H9 (cell line): ENCODE measurements around the gene NTRK3. TPM values are rescaled to one million over a fixed set of nuclear protein-coding genes. Genes with fewer than 3 reads are reported as not detected.

ENCODE experiments used
- DNase-seq: peaks from one replicate; pipeline ENCODE4 v3.0.0-alpha.2; 2017
- H2AFZ ChIP-seq: one replicate; pipeline ENCODE4 v1.6.1; 2013; ENCODE audit warnings: mild to moderate bottlenecking, low read length, control low read depth, moderate library complexity
- H2AK5ac ChIP-seq: 2 replicates; pipeline ENCODE4 v1.6.1; 2013; ENCODE audit warnings: low read length, control low read depth, mixed read lengths; ENCODE audit not compliant: insufficient read length
- H2BK120ac ChIP-seq: one replicate; pipeline ENCODE4 v1.6.1; 2013; ENCODE audit warnings: low read depth, mild to moderate bottlenecking, low read length, control low read depth, inconsistent platforms; ENCODE audit not compliant: poor library complexity, severe bottlenecking
- H2BK12ac ChIP-seq: 2 replicates; pipeline ENCODE4 v1.6.1; 2013; ENCODE audit warnings: low read length, control low read depth, mixed read lengths, low read depth; ENCODE audit not compliant: insufficient read length
- H2BK15ac ChIP-seq: 2 replicates; pipeline ENCODE4 v1.6.1; 2013; ENCODE audit warnings: low read depth, low read length, control low read depth
- H2BK20ac ChIP-seq: one replicate; pipeline ENCODE4 v1.6.1; 2013; ENCODE audit warnings: low read depth, mild to moderate bottlenecking, low read length, control low read depth, inconsistent platforms; ENCODE audit not compliant: poor library complexity, severe bottlenecking
- H2BK5ac ChIP-seq: 2 replicates; pipeline ENCODE4 v1.6.1; 2013; ENCODE audit warnings: low read length, control low read depth, mixed read lengths; ENCODE audit not compliant: insufficient read length
- H3K14ac ChIP-seq: 2 replicates; pipeline ENCODE4 v1.6.1; 2013; ENCODE audit warnings: low read length, control low read depth; ENCODE audit not compliant: insufficient read depth
- H3K18ac ChIP-seq: 2 replicates; pipeline ENCODE4 v1.6.1; 2013; ENCODE audit warnings: low read depth, mild to moderate bottlenecking, mixed read lengths, low read length, control low read depth; ENCODE audit not compliant: insufficient read length
- H3K23ac ChIP-seq: 2 replicates; pipeline ENCODE4 v1.6.1; 2013; ENCODE audit warnings: low read length, control low read depth, mixed read lengths, low read depth; ENCODE audit not compliant: insufficient read length
- H3K23me2 ChIP-seq: 2 replicates; pipeline ENCODE4 v1.6.1; 2013; ENCODE audit warnings: low read depth, mild to moderate bottlenecking, mixed read lengths, low read length, control low read depth; ENCODE audit not compliant: insufficient read length, poor library complexity, severe bottlenecking
- H3K27ac ChIP-seq: 2 replicates; pipeline ENCODE4 v1.5.1; 2013; ENCODE audit warnings: low read length, control low read depth, mixed read lengths, low read depth; ENCODE audit not compliant: insufficient read length
- H3K27me3 ChIP-seq: 2 replicates; pipeline ENCODE4 v1.6.1; 2013; ENCODE audit warnings: low read length, control low read depth, inconsistent platforms; ENCODE audit not compliant: insufficient read depth
- H3K4ac ChIP-seq: 2 replicates; pipeline ENCODE4 v1.6.1; 2013; ENCODE audit warnings: low read depth, mild to moderate bottlenecking, control low read depth, inconsistent platforms, low read length, moderate library complexity
- H3K4me1 ChIP-seq: 2 replicates; pipeline ENCODE4 v1.6.1; 2013; ENCODE audit warnings: low read length, control low read depth, inconsistent platforms; ENCODE audit not compliant: insufficient read depth
- H3K4me2 ChIP-seq: 2 replicates; pipeline ENCODE4 v1.6.1; 2013; ENCODE audit warnings: low read length, control low read depth, mixed read lengths; ENCODE audit not compliant: insufficient read length, insufficient read depth
- H3K56ac ChIP-seq: 2 replicates; pipeline ENCODE4 v1.6.1; 2013; ENCODE audit warnings: low read depth, mild to moderate bottlenecking, mixed read lengths, low read length, control low read depth; ENCODE audit not compliant: insufficient read length
- H3K79me1 ChIP-seq: 2 replicates; pipeline ENCODE4 v1.6.1; 2013; ENCODE audit warnings: low read depth, mild to moderate bottlenecking, moderate library complexity, low read length, control low read depth, inconsistent platforms; ENCODE audit not compliant: insufficient read depth, poor library complexity, severe bottlenecking
- H3K79me2 ChIP-seq: 2 replicates; pipeline ENCODE4 v1.6.1; 2013; ENCODE audit warnings: low read length, control low read depth, inconsistent platforms; ENCODE audit not compliant: insufficient read depth
- H3K9ac ChIP-seq: 2 replicates; pipeline ENCODE4 v1.6.1; 2013; ENCODE audit warnings: low read length, control low read depth, mixed read lengths; ENCODE audit not compliant: insufficient read length; ENCODE audit errors: extremely low read depth
- H3K9me3 ChIP-seq: one replicate; pipeline ENCODE4 v1.6.1; 2013; ENCODE audit warnings: low read depth, low read length, inconsistent platforms; ENCODE audit not compliant: control insufficient read depth
- H3T11ph ChIP-seq: one replicate; pipeline ENCODE4 v1.6.1; 2013; ENCODE audit warnings: mild to moderate bottlenecking, low read length, control low read depth, inconsistent platforms
- H4K20me1 ChIP-seq: one replicate; pipeline ENCODE4 v1.6.1; 2013; ENCODE audit not compliant: control insufficient read depth, insufficient read length, insufficient read depth
- H4K5ac ChIP-seq: 2 replicates; pipeline ENCODE4 v1.6.1; 2013; ENCODE audit warnings: low read depth, mild to moderate bottlenecking, mixed read lengths, low read length, control low read depth; ENCODE audit not compliant: insufficient read length
- H4K8ac ChIP-seq: replicated peaks from 2 replicates; pipeline ENCODE4 v1.6.1; 2013; ENCODE audit warnings: low read length, control low read depth, mixed read lengths, low read depth; ENCODE audit not compliant: insufficient read length
- H4K91ac ChIP-seq: 2 replicates; pipeline ENCODE4 v1.6.1; 2013; ENCODE audit warnings: low read depth, mild to moderate bottlenecking, moderate library complexity, mixed read lengths, low read length, control low read depth; ENCODE audit not compliant: insufficient read length
- H3K27ac Mint-ChIP-seq, 3 experiments: 2 replicates in 2 of 3; 3 replicates in 1 of 3; pipeline ENCODE4 v1.8.0; 2020 to 2021; ENCODE audit warnings: mixed read lengths in 3 of 3, mild to moderate bottlenecking in 1 of 3, moderate library complexity in 1 of 3
- H3K27me3 Mint-ChIP-seq: 2 replicates; pipeline ENCODE4 v1.8.0; 2021; ENCODE audit warnings: low read depth, mild to moderate bottlenecking, moderate library complexity, mixed read lengths
- H3K36me3 Mint-ChIP-seq, 3 experiments: 2 replicates in 2 of 3; 3 replicates in 1 of 3; pipeline ENCODE4 v1.8.0; 2020 to 2021; ENCODE audit warnings: low read depth in 3 of 3, mixed read lengths in 3 of 3; ENCODE audit not compliant: insufficient read depth in 1 of 3
- H3K4me1 Mint-ChIP-seq, 2 experiments: 2 replicates each; pipeline ENCODE4 v1.8.0; 2020; ENCODE audit warnings: mixed read lengths in 2 of 2
- H3K4me3 Mint-ChIP-seq, 2 experiments: 2 replicates in 1 of 2; 3 replicates in 1 of 2; pipeline ENCODE4 v1.8.0; 2020 to 2021; ENCODE audit warnings: mild to moderate bottlenecking in 2 of 2, mixed read lengths in 2 of 2, moderate library complexity in 1 of 2
- H3K9me3 Mint-ChIP-seq, 2 experiments: 2 replicates in 1 of 2; 3 replicates in 1 of 2; pipeline ENCODE4 v1.8.0; 2020; ENCODE audit warnings: mild to moderate bottlenecking in 2 of 2, mixed read lengths in 2 of 2, moderate library complexity in 1 of 2
- CTCF ChIP-seq: fragments of 200-600 bp; sonication (generic); conservative IDR thresholded peaks from 3 replicates; pipeline ENCODE4 v1.8.0; 2021; ENCODE audit warnings: antibody characterized with exemption, mild to moderate bottlenecking
- WGBS: extraction: QIAGEN DNeasy Blood & Tissue Kit; methylation state at CpG from one replicate; pipeline ENCODE4 v1.1.7; 2013; ENCODE audit warnings: missing lambda C conversion rate, low lambda C conversion rate, mixed read lengths; ENCODE audit not compliant: insufficient read length; ENCODE audit errors: extremely low coverage; 5-methylcytosine and 5-hydroxymethylcytosine counted together
- total RNA-seq: library from RNA; stranded (reverse); gene quantifications from 2 replicates; pipeline ENCODE4 v1.2.1, GENCODE V29; 2021

The NTRK3 gene
- total RNA-seq, 1 experiment from 2014 or later, result 2.5 TPM

- no peak overlapping the region for H3K4me2 ChIP-seq
These were observed 353.6 kb downstream of the NTRK3 start for GRCh38 chr15:87902772-87903426.

More at GRCh38 chr15:87902772-87903426, 353.6 kb downstream of the NTRK3 start:
- no peak overlapping the region for H3K4me3 Mint-ChIP-seq
- Histone ChIP-seq H4K20me1 (no peaks in the 10 kb centered on the region), H3K23ac (no peak overlapping the region), H3K79me1 (no peaks in the 10 kb centered on the region), H3K9me3 (no peaks in the 10 kb centered on the region), H3K9ac (no peak overlapping the region), H2BK20ac (no peak overlapping the region), H4K8ac (no peak overlapping the region), H3K79me2 (no peaks in the 10 kb centered on the region), H2BK120ac (no peak overlapping the region), H3K4ac (no peak overlapping the region), H3K27me3 (no peaks in the 10 kb centered on the region), H3K27ac (no peak overlapping the region), H3T11ph (no peak overlapping the region), H2AK5ac (no peak overlapping the region), H2BK12ac (no peak overlapping the region), H3K23me2 (no peaks in the 10 kb centered on the region), H4K91ac (no peak overlapping the region), H2BK5ac (no peak overlapping the region), H3K56ac (no peak overlapping the region), H3K4me1 (no peaks in the 10 kb centered on the region), H4K5ac (no peak overlapping the region), H3K18ac (no peak overlapping the region), H2BK15ac (no peak overlapping the region), H2AFZ (no peak overlapping the region), H3K14ac (no peak overlapping the region)
- H3K36me3 Mint-ChIP-seq, result no peaks in the 10 kb centered on the region
- H3K27me3 Mint-ChIP-seq, result peaks cover 3% of the 10 kb centered on the region
- H3K9me3 Mint-ChIP-seq, result no peaks in the 10 kb centered on the region
- WGBS, result no CpG with 5 or more reads among the region's 10 CpGs
- no peak for TF ChIP-seq CTCF
- DNase-seq, result no peak
- peaks cover 0 to 4% of the 10 kb centered on the region in 2 experiments; a peak in 2 of 4 replicates for H3K4me1 Mint-ChIP-seq
- H3K27ac Mint-ChIP-seq, result no peak overlapping the region
